Endothelial cell of umbilical vein (primary cell): ENCODE results near the gene C7orf25. TPM values are rescaled to one million over a fixed set of nuclear protein-coding genes. Genes with fewer than 3 reads are reported as not detected.

Experiments used
- BruUV-seq: library from RNA; stranded (reverse); fragments of 400-500 nt; replicated peaks from 2 replicates; lab custom pipeline; 2021; lab: Mats Ljungman, UMichigan
- CTCF ChIA-PET: fragments of 300-600, 350-600 bp; sonication (Branson Sonifier 250); formaldehyde crosslinking; loops from one replicate; lab custom pipeline; 2021; ENCODE audit warnings: antibody characterized with exemption, inconsistent platforms; lab: Charles Lee
- POLR2A ChIA-PET: fragments of 300-600, 350-600 bp; sonication (Branson Sonifier 250); formaldehyde crosslinking; loops from one replicate; lab custom pipeline; 2021; ENCODE audit warnings: antibody characterized with exemption, inconsistent platforms; lab: Charles Lee
- DNase-seq: peaks from one replicate; pipeline ENCODE4 v3.0.0-alpha.2; 2011; ENCODE audit warnings: low read depth, low spot score
- FAIRE-seq: peaks from 2 replicates; lab custom pipeline; 2011; peaks lifted over from hg19 to GRCh38; lab: Jason Lieb, UNC
- H2AFZ ChIP-seq: 2 replicates; pipeline ENCODE4 v1.6.0; 2012; ENCODE audit warnings: low read depth, low read length, control low read depth, inconsistent platforms
- H3K27ac ChIP-seq: 2 replicates; pipeline ENCODE4 v1.5.1; 2011; ENCODE audit warnings: low read depth, mild to moderate bottlenecking, control low read depth, low read length, moderate library complexity; ENCODE audit not compliant: insufficient read depth
- H3K27me3 ChIP-seq, 2 experiments: 2 replicates each; pipeline versions ENCODE4 v1.6.0 to v1.6.1; 2011; ENCODE audit warnings: low read length in 2 of 2, mixed read lengths in 1 of 2; ENCODE audit not compliant: control insufficient read depth in 2 of 2, insufficient read depth in 2 of 2
- H3K36me3 ChIP-seq, 2 experiments: 2 replicates in 1 of 2; 3 replicates in 1 of 2; pipeline ENCODE4 v1.5.1; 2011; ENCODE audit warnings: low read length in 2 of 2, mild to moderate bottlenecking in 1 of 2, moderate library complexity in 1 of 2; ENCODE audit not compliant: control insufficient read depth in 2 of 2, insufficient read depth in 2 of 2; ENCODE audit errors: extremely low read depth in 1 of 2
- H3K4me1 ChIP-seq: 3 replicates; pipeline ENCODE4 v1.5.1; 2011; ENCODE audit warnings: mild to moderate bottlenecking, low read length; ENCODE audit not compliant: control insufficient read depth, insufficient read depth; ENCODE audit errors: extremely low read depth
- H3K4me2 ChIP-seq: 2 replicates; pipeline ENCODE4 v1.6.1; 2011; ENCODE audit warnings: low read length, control low read depth, mixed read lengths; ENCODE audit not compliant: insufficient read depth
- H3K4me3 ChIP-seq, 3 experiments: fragments of 200-600 bp in 1 of 3; sonication (generic), shearing (Covaris generic) in 1 of 3; replicated peaks in 1 of 3; 2 replicates each; pipeline ENCODE4 v1.5.1; 2011 to 2016; ENCODE audit warnings: control low read depth in 3 of 3, low read length in 3 of 3, mild to moderate bottlenecking in 2 of 3, inconsistent platforms in 1 of 3, low read depth in 1 of 3, moderate library complexity in 1 of 3; ENCODE audit not compliant: insufficient read depth in 1 of 3
- H3K79me2 ChIP-seq: 2 replicates; pipeline ENCODE4 v1.6.0; 2012; ENCODE audit warnings: low read length, inconsistent platforms; ENCODE audit not compliant: control insufficient read depth, insufficient read depth
- H3K9ac ChIP-seq: replicated peaks from 2 replicates; pipeline ENCODE3; 2011; ENCODE audit warnings: low read length, control low read depth; ENCODE audit not compliant: insufficient read depth; ENCODE audit errors: extremely low read depth
- H3K9me1 ChIP-seq: replicated peaks from 3 replicates; pipeline ENCODE4 v1.6.0; 2011; ENCODE audit warnings: mild to moderate bottlenecking, low read length; ENCODE audit not compliant: control insufficient read depth, insufficient read depth; ENCODE audit errors: extremely low read depth
- H3K9me3 ChIP-seq: replicated peaks from 2 replicates; pipeline ENCODE4 v1.5.1; 2012; ENCODE audit warnings: low read length, inconsistent platforms; ENCODE audit not compliant: control insufficient read depth, insufficient read depth
- H4K20me1 ChIP-seq: replicated peaks from 2 replicates; pipeline ENCODE3; 2011; ENCODE audit warnings: mild to moderate bottlenecking, low read length; ENCODE audit not compliant: control insufficient read depth, insufficient read depth; ENCODE audit errors: extremely low read depth
- CTCF ChIP-seq, 2 donors: IDR thresholded peaks; 1 replicate in 1 of 2; 2 replicates in 1 of 2; pipeline ENCODE4 v1.5.1; 2011; ENCODE audit warnings: low read length in 2 of 2, mild to moderate bottlenecking in 2 of 2, moderate library complexity in 2 of 2, control low read depth in 1 of 2, inconsistent platforms in 1 of 2, low read depth in 1 of 2; ENCODE audit not compliant: insufficient read depth in 1 of 2; ENCODE audit errors: extremely low read depth in 1 of 2
- EZH2 ChIP-seq: IDR thresholded peaks from 2 replicates; pipeline ENCODE4 v1.6.1; 2012; ENCODE audit warnings: borderline replicate concordance, low read depth, mild to moderate bottlenecking, moderate library complexity, low read length, inconsistent platforms; ENCODE audit not compliant: severe bottlenecking
- FOS ChIP-seq: IDR thresholded peaks from 2 replicates; pipeline ENCODE4 v1.6.1; 2011; ENCODE audit warnings: mild to moderate bottlenecking, low read length, moderate library complexity, borderline replicate concordance; ENCODE audit not compliant: insufficient read depth
- GATA2 ChIP-seq: IDR thresholded peaks from 2 replicates; pipeline ENCODE4 v1.7.0; 2011; ENCODE audit warnings: low read depth, mild to moderate bottlenecking, moderate library complexity, mixed read lengths, low read length; ENCODE audit not compliant: insufficient read length, insufficient read depth
- JUN ChIP-seq: IDR thresholded peaks from 2 replicates; pipeline ENCODE4 v1.6.1; 2011; ENCODE audit warnings: borderline replicate concordance, low read depth; ENCODE audit not compliant: insufficient read length, insufficient read depth
- MYC ChIP-seq: IDR thresholded peaks from one replicate; pipeline ENCODE4 v1.6.1; 2011; ENCODE audit warnings: mild to moderate bottlenecking, low read depth, low read length
- POLR2A ChIP-seq: IDR thresholded peaks from 2 replicates; pipeline ENCODE4 v1.6.1; 2012; ENCODE audit warnings: low read depth, mild to moderate bottlenecking, control low read depth, low read length
- POLR2AphosphoS5 ChIP-seq: IDR thresholded peaks from 2 replicates; pipeline ENCODE4 v1.6.1; 2012; ENCODE audit warnings: low read depth, mild to moderate bottlenecking, control low read depth, low read length, moderate library complexity; ENCODE audit not compliant: insufficient read depth
- dilution Hi-C: fragments of 300-500 bp; cut with MboI; formaldehyde crosslinking; loops from one replicate; pipeline ENCODE4 v1.15.0; 2019; ENCODE audit warnings: low sequenced_read_pairs; ENCODE audit not compliant: extremely low pct_ligation_motif_present
- intact Hi-C: fragments of 100-400 bp; cut with micrococcal nuclease; formaldehyde crosslinking; loops from one replicate; pipeline ENCODE4 v1.10.0; 2022
- polyA plus RNA-seq, 4 experiments: library from polyadenylated mRNA; depleted of rRNA in 3 of 4; stranded (reverse) in 3 of 4; unstranded in 1 of 4; fragments of >200 nt; gene quantifications; 2 replicates each; pipeline versions ENCODE4 v1.2.1 to v1.2.3, GENCODE V29; 2011 to 2012; ENCODE audit warnings: missing spikeins in 1 of 4
- total RNA-seq: library from RNA; stranded (reverse); gene quantifications from 2 replicates; pipeline ENCODE4 v1.2.3, GENCODE V29; 2021
- TF ChIP-seq, protein P1 (sequence below): IDR thresholded peaks from 2 replicates; pipeline ENCODE4 v1.6.1; 2011; ENCODE audit not compliant: insufficient read depth, insufficient read length

Gene C7orf25
- total and polyA plus RNA-seq, 2 donors (not counting 3 experiments of a cell fraction or from before 2014, with no cell fraction given), result 1.4 to 4.5 TPM

DNA sequence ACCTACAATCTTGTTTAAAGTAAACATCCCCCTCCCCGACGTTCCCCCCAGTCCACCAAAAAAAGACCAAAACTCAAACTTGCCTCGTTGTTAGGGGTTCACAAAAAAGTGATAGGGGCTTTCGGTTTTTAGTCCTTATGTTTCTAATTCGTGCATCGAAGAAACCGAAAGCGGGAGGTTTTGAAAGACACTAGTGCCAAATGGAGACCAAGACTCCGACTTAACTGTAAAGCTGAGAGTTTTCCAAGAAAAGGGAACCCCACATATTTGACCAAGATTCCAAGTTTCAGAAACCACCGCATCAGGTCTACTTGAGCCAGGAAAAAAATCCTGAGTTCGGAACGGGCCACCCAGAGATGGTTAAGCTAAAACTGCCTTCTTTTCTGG lies 19.6 kb upstream of the C7orf25 start:
- TSS peak; percentile 75 for BruUV-seq
- dilution Hi-C loops, result no loop called here
- CTCF ChIA-PET, result interaction anchor here (0.9 to 2.4 kb wide), 12 partner anchors 9 to 991 kb away, joined by 3 to 26 read pairs (median 6); partner anchors contain the start of genes C7orf25 and STK17A

More for the DNA sequence above, 19.6 kb upstream of the C7orf25 start:
- Histone ChIP-seq H3K79me2 (peaks cover 77% of the 10 kb centered on the region), H3K27me3 (no peaks in the 10 kb centered on the region), H3K9ac (peak overlapping the region; percentile 87), H3K9me3 (no peaks in the 10 kb centered on the region), H3K4me3 (peak overlapping the region; percentile 54 to 95 (median 82)), H2AFZ (peak overlapping the region; percentile 45), H3K9me1 (no peaks in the 10 kb centered on the region), H3K4me2 (peak overlapping the region; percentile 90), H3K27ac (peak overlapping the region; percentile 64), H3K4me1 (peaks cover 29% of the 10 kb centered on the region), H4K20me1 (no peaks in the 10 kb centered on the region), H3K36me3 (peaks cover 0 to 12% of the 10 kb centered on the region in 2 experiments)
- POLR2A ChIA-PET, result interaction anchor here (0.6 to 1.1 kb wide), 4 partner anchors 14 to 798 kb away, joined by 3 to 6 read pairs (median 4); partner anchors contain the start of genes COA1 and STK17A
- DNase-seq (no peak), FAIRE-seq (no peak)
- intact Hi-C loops, result loop anchor here (5.0 to 10.0 kb wide), 2 partner anchors 653 to 989 kb away; partner anchors contain the start of gene STK17A
- TF ChIP-seq GATA2 (no peak), POLR2AphosphoS5 (no peak), JUN (no peak), POLR2A (no peak), CTCF (IDR thresholded peaks at IDR 0.05; ENCODE audit: extremely low read depth in 1 of 2, insufficient read depth in 1 of 2, low read depth in 1 of 2, low read length in 2 of 2) (no peak), MYC (no peak), EZH2 (no peak), FOS (no peak)
- TF ChIP-seq, protein P1, sequence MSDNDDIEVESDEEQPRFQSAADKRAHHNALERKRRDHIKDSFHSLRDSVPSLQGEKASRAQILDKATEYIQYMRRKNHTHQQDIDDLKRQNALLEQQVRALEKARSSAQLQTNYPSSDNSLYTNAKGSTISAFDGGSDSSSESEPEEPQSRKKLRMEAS, result no peak
